Stimulated activated CD4-positive, alpha-beta T cell treated with anti-CD3 and anti-CD28 coated beads, Interleukin-1b, Interleukin-23, amount 100 ng/mL, for 48 hours (primary cell): ENCODE data around the gene NFIA.
"Not testable (repeated sequence)": the region's sequence is repeated elsewhere in the genome, so short reads cannot be mapped to it uniquely, and the experiment has no call there.

Experiments used
- DNase-seq: peaks from one replicate; pipeline ENCODE4 v3.0.0-alpha.2; 2020

Gene NFIA

DNA sequence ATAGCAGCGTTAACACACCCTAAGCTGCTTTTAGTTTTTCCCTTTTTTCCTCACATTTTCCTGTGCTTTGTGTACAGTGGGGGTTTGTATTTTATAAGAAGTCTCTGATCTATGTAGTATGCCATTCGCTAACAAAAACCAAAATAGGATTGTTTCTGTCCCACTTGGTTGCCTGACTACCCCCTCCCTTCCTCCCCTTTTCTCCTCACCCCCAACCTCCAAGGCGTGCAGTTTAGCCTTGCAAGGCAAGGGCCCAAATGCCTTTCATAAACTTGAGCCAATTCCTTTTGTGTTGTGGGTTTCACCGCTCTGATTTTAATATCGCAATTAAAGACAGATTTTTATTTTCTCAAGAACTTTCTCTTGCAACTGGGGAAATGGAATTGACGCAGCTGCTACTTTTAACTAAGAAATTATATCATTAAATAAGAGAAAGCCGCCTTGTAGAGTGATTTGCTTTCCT is 365.6 kb downstream of the NFIA start:
- no peak for DNase-seq

DNA sequence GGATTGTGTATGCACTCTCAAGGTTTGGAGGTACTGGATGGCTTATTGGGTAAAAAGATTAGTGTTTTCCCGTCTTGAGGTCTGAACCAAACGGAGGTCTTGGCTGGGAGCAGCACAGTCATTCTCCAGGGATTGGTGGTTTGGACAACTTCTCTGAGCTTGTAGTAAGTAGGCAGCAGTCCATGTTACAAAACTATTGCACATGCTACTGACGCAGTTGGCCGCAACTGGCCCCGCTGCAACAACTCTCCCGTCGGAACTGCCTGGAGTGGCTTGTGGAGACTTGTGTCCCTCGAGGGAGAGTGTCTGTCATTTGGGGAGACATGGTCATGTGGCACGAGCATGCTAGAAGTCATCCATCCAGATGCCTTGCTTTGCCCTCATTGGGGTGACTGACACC is 366.6 kb downstream of the NFIA start:
- DNase-seq = no peak

DNA sequence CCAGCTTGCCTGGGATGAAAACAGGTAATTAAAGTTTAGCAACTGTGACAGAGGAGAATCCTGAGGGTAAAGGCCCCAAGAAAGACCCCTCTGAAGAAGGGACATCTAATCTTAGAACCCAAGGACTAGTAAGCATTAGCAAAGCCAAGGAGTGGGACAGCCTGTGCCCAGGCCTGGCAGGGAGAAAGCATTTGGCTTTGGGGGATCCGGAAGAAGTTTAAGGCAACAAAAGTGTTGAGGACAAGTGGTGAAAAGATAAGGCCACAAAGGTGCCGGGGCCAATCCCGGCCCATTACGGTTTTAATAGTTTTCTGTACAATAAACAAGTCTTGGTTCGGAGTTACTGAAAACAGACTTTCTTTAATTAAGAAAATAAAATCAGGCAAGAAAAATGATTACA is 367.0 kb downstream of the NFIA start:
- no peak for DNase-seq

DNA sequence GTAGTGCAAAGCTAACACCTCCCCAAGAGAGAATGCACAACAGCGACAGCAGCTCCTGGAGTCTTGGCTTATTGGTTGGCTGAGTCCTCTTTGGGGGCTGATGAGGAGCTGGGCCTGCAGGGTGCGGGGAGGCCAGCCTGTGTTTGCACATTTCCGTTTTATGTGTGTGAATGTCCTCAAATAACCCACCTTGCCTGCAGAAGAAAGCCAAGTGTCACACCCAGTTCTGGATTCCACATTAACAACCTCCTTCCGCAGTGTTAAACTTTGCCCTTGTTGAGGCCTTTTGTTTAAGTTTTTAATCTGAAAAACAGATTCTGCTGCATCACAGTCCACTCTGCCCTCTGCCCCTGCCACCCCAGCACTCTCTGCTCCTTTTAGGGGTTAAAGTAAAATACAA is 368.1 kb downstream of the NFIA start:
- DNase-seq = no peak

DNA sequence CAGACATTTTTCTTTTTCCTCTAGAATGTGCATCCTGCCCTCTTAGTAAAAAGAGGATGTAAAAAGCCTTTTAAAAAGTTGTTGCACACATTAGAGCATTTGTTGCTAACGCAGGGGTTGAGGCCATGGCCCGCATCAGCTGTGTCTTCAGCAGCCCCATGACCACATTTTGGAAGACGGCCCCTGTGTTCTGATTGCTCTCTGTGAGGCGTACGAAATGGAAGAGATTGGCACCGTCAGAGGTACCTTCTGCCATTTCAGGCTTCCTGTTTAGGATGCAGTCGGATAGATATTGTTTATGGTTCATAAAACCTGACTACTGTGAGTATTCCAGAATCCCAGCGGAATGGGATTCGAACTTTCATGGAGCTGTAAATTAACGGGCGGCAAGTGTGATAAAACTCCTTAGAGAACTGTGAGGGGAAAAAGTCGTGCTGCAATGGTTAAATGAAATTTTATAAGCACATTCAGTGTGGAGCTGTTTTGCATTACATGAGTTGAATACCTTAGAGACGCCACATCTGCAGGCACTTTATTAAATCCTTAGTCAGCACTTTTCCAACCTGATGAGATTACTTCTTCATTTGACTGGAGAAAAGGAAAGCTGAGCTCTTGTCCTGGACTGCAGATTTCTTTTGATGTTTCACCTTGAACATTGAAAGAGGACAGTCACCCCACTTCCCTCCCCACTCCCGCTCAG is 368.7 kb downstream of the NFIA start:
- DNase-seq = no peak

DNA sequence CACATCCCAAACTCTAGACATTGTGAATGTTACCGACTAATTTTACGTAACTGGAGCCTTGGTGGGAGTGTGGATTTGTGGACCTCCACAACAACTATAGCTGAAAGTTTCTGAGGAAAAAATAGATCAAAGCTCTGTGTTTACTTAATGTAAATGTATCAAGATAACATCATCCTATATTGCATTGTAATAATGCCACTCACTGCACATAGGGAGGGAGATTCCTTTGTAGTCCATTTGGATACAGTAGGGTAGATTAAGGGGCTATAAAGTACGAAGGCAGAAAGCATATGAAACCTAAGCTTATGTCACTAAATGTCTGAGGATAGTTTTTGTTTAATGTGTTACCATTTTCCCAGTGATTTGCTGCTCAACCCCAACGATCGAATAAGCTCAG is 369.2 kb downstream of the NFIA start:
- DNase-seq = no peak

DNA sequence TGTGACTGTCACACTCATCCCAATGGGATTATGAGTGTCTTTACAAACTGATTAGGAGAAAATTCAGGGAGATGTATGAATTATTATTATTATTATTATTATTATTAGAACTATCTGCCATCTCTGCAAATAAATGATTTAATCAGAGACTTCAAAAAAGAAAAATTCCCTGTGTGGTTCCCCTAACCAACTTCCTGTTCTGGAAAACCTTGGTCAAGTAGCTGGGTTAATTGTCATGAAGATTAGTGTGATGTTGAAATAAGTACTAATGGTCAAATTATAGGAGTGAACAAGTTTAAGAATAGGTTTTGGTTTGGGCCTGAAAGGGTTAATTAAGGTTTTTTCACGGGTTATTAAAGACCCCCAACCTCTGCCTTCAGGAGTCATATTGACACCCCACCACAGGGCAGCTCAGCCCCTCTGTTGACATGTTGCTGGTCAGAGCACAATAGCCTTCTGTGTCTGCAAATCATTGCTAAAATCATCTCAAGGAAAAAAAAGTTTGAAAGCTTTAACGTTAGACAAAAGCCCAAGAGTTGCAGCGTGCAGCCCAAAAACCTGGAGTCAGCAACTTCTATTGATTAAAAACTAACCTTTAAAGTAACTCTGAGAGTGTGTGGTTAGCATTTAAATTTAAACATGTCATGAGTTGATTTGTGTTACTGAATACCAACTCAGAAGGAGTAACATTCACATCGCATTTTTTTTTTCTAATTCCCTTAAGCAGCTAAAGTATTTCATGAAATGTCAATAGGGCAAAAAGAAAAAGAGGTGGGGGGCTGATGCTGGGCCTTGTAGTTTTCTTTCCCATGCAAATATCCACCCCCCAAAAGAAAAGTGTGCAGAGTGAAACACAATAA is 370.0 kb downstream of the NFIA start:
- DNase-seq = no peak

DNA sequence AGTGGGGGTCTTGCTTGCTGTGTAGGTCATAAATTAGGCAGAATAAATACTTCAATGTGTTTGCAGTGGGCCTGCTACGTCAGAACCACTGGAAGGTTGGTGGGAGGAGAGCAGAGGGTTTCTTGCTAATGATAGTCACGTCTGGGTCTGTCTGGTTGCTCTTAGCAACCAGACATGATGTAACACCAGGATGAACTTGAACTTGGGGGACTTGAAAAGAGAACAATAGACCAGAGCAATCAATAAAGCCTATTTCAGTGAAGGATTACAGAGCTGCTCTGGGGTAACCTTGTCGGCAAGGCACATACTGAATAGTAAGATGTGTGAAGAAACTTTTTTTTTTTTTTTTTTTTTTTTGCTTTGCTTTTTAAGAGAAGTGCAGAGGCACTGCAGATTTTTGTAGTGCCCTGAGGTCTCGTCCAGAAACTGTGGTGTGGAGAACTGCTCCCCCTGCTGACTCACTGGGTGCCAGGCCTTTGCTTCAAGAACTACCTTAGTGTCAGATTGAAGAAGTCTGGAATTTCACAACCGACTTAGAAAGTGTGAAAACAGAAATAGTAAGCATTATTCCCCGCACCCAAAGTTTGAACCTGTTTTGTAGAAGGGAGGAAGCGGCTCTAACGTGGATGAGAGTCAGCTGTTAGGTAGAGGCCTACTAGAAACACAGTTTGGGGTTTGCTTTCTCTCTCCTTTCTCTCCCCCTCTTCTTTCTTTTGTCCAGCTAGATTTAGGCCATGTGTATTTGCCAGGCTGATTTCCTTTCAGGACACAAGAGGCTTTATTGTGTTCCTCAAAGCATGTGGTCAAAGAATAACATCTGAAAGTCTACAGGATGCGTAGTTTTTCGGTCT is 371.0 kb downstream of the NFIA start:
- DNase-seq = peak; percentile 71

DNA sequence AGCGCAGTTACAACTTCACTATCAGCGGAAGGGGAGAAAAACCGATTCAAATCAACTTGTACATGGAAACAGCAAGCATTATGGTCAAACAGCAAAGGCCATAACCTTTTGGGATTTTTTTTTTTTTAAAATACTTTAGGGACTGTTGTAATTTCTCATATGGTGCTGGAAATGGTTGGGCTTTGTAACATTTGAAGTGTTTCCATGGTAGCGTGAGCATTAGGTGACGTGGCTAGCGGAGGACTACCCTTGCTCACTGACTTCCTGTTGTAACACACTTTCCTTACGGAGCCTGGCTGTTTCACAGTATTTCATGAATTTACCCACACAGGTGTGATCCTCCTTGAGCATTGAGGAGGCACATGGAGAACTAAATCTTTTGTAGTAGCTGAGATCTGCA is 373.0 kb downstream of the NFIA start:
- DNase-seq = no peak

DNA sequence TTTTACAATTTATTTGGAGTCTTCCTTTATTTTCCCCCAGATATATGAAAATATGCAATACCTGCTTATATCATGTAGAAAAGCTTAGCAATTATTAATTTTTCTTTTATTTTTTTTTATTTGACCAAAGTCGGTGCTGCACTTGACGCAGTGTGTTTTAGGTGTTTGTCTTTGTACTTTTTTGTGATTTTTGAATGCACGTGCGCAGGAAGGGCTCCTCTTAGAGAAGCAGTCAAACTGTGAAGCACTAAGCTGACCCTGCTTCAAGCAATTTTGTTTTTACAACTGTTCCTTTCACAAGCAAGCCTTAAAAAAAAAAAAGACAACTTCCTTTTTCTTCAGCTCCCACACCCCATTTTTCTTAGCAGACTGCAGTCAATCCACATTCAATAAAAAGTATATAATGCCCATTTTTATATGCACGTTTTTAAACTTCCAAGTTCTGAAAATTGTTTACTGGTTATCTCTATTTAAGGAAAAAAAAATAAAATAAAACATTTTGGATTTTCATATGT is 375.2 kb downstream of the NFIA start:
- DNase-seq = no peak

DNA sequence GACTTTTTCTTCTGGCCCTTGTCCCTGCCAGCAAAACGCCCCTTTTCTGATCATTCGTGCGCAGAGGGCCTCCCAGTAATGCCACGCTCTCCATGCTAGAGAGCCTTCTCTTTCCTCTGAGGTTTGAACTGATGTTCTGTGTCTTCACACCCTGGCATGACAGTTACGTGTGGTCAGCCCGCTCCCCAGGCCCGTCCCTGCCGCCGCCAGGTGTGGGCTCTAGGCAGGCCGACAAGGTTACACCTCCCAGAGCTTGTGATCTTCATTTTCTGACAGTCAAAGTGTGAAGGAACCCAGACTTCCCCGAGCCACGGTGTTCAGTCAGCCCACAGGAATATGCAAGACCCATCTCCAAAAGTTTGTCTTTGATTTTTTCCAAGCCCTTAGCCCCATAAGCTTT is 377.0 kb downstream of the NFIA start:
- no peak for DNase-seq

DNA sequence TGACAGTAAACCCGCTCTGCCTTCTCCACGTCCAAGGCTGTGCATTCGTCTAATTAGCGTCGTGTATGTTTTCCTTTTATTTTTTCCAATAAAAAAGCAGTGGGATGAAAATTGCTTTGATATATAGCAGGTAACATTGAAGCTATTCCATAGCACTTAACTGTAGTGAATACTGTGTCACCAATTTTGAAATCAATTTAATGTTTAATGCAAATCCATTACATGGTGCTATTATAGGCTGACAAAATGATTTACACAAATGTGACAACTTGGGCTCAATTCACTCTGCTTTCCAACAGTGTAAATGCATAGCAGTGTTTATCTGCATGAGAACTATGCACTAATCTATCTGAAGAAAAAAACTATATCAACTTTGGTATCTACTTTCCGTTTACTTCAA is 377.8 kb downstream of the NFIA start:
- DNase-seq = no peak

DNA sequence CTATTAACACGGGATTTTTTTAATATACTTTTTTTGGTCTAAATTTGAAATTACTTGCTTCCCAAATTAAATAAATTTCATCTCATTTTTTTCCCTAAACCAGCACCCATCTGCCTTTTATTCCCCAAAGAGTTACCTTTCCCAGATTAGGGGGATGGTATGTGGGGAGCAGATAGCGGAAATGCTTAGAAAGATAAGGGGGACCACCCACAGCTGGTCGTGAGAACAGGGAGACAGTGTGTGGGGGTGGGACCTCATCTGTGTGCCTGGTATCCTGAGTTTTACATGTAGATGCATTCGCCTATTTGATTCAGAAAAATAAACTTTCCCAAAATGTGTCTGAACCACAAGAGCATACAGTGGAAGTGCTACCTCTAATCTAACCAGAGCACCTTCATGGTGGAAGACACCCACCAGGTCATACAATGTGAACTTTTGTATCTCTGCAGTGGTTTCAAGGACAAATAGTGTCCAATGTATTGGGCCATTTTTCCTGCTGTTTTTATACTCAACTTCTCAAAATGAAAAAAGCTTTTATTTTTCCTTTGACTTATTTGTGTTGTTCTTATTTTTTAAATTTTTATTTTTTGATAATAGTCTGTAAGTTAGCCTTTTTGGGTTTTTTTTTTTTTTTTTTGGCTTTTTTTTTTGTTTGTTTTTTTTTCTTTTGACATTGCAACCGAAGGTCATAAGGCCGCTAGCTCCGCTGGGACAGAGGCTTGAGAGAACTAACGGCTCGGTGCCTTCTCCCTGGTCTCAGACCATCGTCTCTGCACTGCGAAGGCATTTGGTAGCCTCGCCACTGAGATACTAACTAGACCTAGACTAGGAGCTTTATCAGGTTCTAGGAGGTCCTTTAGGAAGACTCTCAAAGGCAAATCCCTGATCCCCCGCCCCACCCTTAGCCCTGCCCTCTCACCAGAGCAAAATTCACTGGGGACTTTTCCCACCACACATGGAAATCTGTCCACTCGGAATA is 379.3 kb downstream of the NFIA start:
- DNase-seq = no peak

DNA sequence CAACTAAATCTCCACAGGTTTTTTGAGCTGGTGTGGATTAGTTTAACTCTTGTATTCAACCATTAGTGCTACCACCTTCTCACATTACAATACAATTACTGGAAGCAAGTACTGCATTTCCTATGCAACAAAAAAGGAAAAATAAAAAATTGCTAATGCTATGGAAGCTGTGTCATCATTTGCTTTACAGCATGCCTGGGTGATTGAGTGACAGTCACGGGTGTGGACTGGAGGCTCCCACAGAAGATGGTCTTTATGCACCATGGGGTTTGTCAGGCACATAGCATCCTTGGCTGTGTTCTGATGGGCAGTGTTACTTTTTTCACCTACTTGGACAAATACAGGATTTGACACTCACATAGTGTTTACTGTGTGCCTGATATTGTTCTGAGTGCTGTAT is 380.3 kb downstream of the NFIA start:
- no peak for DNase-seq

DNA sequence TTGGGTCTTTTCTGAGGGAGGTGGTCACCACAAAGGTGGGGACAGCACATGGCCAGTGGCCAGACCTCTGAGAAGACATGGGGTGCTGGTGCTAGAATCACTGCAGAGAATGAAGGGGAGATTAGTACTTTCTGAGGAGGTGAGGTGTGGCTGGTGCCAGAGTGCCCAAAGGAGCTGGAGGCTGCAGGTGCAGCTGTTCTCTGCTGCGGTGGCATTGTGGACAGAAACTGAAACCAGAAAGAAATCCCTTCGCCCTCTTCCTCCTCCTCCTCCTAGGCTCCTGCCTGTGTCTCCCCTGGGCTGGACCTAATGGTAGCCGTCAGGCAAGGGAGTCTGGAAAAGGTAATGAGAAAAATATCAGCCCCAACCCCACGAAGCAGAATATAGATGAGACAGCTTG is 380.9 kb downstream of the NFIA start:
- DNase-seq = no peak

DNA sequence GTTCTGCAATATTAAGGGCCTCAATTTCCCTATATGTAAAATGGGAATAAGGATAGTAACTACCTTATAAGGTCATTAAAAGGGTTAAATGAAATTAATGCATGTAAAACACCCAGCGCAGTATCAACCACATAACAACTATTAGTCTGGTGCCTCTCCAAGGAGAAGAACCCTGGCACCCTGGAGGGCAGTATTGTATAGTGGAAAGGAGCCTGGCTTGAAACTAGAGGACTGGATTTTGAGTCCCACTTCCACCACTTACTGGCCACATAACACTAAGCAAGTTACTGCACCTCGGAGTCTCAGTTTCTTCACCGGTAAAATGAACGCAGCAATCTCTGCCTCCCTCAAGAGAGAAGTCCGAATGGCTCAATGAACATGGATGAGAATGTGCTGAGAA is 385.5 kb downstream of the NFIA start:
- DNase-seq = not testable (repeated sequence)

DNA sequence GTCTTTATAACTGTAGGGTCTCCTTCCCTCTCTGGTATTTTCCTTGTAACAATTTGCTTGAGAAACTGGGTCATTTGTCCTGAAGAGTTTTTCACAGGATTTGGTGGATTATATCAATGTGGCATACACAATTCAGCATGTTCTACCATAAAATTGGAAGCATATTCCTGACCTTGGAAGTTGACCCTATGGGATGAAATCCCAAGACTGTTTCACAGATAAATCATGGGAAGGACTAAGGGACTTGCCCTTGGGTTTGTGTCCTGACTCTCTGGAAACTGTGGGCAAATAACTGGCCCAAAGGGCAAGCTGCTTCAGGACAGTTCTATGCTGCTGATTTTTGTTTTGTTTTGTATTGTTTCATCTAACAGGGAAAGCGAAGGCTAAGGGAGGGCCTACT is 387.0 kb downstream of the NFIA start:
- no peak for DNase-seq

DNA sequence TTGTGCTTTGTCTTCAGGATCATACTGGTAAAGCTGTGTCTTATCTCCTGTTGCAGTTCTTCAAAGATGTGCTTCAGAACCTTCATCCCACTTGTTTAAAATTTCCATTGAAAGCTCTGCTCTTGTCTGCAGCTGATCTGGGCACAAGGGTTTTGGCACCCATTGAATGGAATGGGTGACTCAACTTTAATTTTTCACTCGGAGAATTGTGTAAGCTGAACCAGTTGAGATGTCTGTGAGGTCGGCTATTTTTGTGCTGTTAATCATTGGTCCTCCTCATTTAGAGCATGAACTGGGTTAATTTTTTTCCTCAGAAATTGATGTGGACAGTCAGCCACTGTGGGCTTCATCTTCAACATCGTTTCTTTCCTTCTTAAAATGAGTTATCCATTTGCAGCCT is 390.5 kb downstream of the NFIA start:
- no peak for DNase-seq

DNA sequence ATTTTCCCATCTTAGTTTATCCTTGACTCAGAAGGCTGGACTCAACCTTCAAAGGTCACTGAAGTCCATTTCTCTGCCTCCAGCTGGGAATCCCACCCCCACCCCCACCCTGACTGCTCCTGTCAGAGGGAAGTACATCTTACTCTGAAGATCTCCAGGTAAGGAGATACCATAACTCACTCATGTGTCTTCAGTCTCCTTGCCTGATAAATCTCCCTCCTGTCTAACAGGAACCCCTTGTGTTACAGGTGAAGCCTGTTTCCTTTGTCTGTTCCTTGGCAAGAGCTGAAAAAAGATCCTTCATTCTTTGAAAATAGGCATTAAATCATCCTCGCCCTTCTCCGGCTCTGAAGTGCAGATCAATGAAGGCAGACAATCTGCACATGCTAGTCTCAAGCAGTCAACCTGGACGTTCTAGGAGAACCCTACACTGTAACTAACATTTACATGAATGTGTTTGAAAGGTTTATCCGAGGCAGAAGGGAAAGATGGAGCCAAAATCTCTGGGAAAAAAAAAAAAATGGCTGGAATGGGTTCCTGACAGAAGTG is 392.0 kb downstream of the NFIA start:
- DNase-seq = no peak

DNA sequence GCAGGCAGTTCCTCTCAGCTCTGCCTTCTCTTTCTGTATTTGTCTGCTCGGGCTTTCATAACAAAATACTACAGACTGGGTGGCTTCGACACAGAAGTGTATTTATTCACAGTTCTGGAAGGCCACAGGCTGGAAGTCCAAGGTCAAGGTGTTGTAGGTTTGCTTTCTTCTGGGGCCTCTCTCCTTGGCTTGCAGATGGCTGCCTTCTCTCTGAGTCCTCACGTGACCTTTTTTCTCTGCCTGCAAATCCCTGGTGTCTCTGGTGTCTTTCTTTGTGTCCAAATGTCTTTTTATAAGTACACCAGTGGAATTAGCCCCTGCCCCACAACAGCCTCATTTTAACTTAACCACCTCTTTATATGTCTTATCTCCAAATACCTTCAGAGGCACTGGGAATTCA is 392.6 kb downstream of the NFIA start:
- no peak for DNase-seq

DNA sequence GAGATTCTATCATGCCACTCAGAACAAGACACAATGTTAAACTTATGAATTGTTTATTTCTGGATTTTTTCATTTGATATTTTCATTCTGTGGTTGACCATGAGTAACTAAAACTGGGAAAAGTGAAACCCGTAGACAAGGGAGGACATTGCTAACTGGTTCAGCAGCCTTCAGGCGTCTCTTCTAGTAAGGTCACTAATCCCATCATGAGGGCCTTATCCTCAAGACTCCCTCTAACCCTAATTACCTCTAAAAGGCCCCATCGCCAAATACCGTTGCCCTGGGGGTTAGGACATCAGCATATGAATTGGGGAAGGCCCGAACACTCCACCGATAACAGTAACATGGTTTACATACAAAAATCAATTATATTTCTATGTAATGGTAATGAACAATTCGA is 394.9 kb downstream of the NFIA start:
- no peak for DNase-seq
